Lung (tissue), 12 donors: Measurements from ENCODE around the gene NUP98. TPM values are rescaled to one million over a fixed set of nuclear protein-coding genes. Genes with fewer than 3 reads are reported as not detected.

Source experiments
- ATAC-seq: fragments of 200-7000 bp; cut with Tn5 transposase; one replicate; pipeline ENCODE4 v1.9.1; 2020; ENCODE audit warnings: moderate number of reproducible peaks; ENCODE audit not compliant: insufficient read depth, low FRiP score
- DNase-seq, 3 donors: peaks; one replicate each; pipeline ENCODE4 v3.0.0-alpha.2; 2013 to 2017
- H3K27ac ChIP-seq, 2 donors: one replicate each; pipeline ENCODE4 v1.5.1; 2013; ENCODE audit warnings: mild to moderate bottlenecking in 2 of 2, moderate library complexity in 2 of 2, control low read depth in 1 of 2, inconsistent platforms in 1 of 2, low read depth in 1 of 2, low read length in 1 of 2
- H3K27me3 ChIP-seq, 3 donors: one replicate each; pipeline ENCODE4 v1.5.1; 2013; ENCODE audit warnings: low read length in 2 of 3; ENCODE audit not compliant: control insufficient read depth in 3 of 3, insufficient read depth in 3 of 3
- H3K36me3 ChIP-seq, 4 donors: one replicate each; pipeline ENCODE4 v1.5.1; 2013; ENCODE audit warnings: low read length in 4 of 4, mild to moderate bottlenecking in 1 of 4, moderate library complexity in 1 of 4; ENCODE audit not compliant: control insufficient read depth in 4 of 4, insufficient read depth in 4 of 4
- H3K4me1 ChIP-seq, 5 donors: one replicate each; pipeline ENCODE4 v1.5.1; 2013; ENCODE audit warnings: low read length in 5 of 5, mild to moderate bottlenecking in 2 of 5, moderate library complexity in 1 of 5; ENCODE audit not compliant: control insufficient read depth in 5 of 5, insufficient read depth in 5 of 5
- H3K4me3 ChIP-seq: one replicate; pipeline ENCODE4 v1.5.1; 2013; ENCODE audit warnings: mild to moderate bottlenecking, control low read depth, moderate library complexity
- H3K9ac ChIP-seq, 2 donors: one replicate each; pipeline ENCODE4 v1.5.1; 2013; ENCODE audit warnings: low read length in 2 of 2, control low read depth in 1 of 2; ENCODE audit not compliant: insufficient read depth in 1 of 2
- H3K9me3 ChIP-seq, 4 donors: one replicate each; pipeline ENCODE4 v1.5.1; 2013; ENCODE audit warnings: low read length in 3 of 4, mild to moderate bottlenecking in 1 of 4, moderate library complexity in 1 of 4; ENCODE audit not compliant: control insufficient read depth in 4 of 4, insufficient read depth in 3 of 4
- CTCF ChIP-seq: IDR thresholded peaks from 2 replicates; pipeline ENCODE4 v1.5.1; 2012; ENCODE audit warnings: mild to moderate bottlenecking; ENCODE audit errors: control extremely low read depth, extremely low read depth
- WGBS, 2 donors: extraction: QIAGEN DNeasy Blood & Tissue Kit; methylation state at CpG; one replicate each; pipeline ENCODE4 v1.1.7; 2013; 5-methylcytosine and 5-hydroxymethylcytosine counted together
- polyA plus RNA-seq, 2 donors: library from polyadenylated mRNA; stranded (reverse); fragments of 200-250 nt; gene quantifications; one replicate each; pipeline ENCODE4 v1.2.1, GENCODE V29; 2013
- total RNA-seq, 2 donors: library from RNA; depleted of rRNA in 1 of 2; stranded (reverse); fragments of >200 nt in 1 of 2; gene quantifications; one replicate each; pipeline ENCODE4 v1.2.1, GENCODE V29; 2014 to 2021
- donor health status: control.
- donor health status: control.
- donor health status: Bipolar disorder and iron deficiency.
- donor health status: healthy.
- donor health status: DM: yes; HTN: yes; CAD: no.

NUP98 gene
- total and polyA plus RNA-seq, 4 donors = 16.6 to 109 (median 59.7) TPM

DNA sequence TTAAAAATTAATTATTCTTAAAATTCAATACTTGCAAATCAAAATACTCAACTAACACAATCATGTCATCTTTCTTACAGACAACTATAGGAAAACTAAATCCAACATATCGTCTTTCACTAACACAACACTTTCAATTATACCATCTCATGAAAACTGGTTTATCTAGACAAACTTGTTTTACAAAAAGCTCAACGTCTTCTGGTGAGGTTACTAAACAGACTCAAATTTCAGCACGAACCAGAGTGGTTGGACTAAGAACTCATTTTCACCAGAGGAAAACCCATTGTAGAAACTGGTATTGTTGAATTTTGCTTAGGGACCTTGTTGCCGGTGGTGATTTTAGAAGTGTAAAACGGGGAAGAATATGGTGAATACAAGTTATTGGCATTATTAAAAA, 52.2 kb downstream of the NUP98 start:
- peaks cover 15 to 29% (median 25%) of the 10 kb centered on the region in 4 donors for H3K36me3 ChIP-seq
- ATAC-seq = no peak
- H3K4me3 ChIP-seq = no peak overlapping the region
- TF ChIP-seq CTCF = no peak
- H3K4me1 ChIP-seq = no peaks in the 10 kb centered on the region
- no peak overlapping the region for H3K9ac ChIP-seq
- WGBS, 2 donors = 73 to 86% methylated on average over 5 of the region's 5 CpGs
- H3K27ac ChIP-seq = no peak overlapping the region
- no peaks in the 10 kb centered on the region for H3K9me3 ChIP-seq
- DNase-seq = peak in 2 of 3 donors; percentile 49 to 68
- H3K27me3 ChIP-seq = no peaks in the 10 kb centered on the region

GRCh38 chr11:3738723-3739122, 58.6 kb downstream of the NUP98 start:
- Histone ChIP-seq H3K27ac (no peak overlapping the region), H3K4me1 (peaks cover 0 to 1% (median 0%) of the 10 kb centered on the region in 5 donors), H3K4me3 (no peak overlapping the region), H3K27me3 (no peaks in the 10 kb centered on the region), H3K9me3 (no peaks in the 10 kb centered on the region), H3K9ac (no peak overlapping the region), H3K36me3 (peaks cover 13 to 32% (median 25%) of the 10 kb centered on the region in 4 donors)
- ATAC-seq (no peak), DNase-seq (no peak)
- 85 to 94% methylated on average over 1 of the region's 1 CpG for WGBS, 2 donors
- TF ChIP-seq CTCF = no peak

DNA sequence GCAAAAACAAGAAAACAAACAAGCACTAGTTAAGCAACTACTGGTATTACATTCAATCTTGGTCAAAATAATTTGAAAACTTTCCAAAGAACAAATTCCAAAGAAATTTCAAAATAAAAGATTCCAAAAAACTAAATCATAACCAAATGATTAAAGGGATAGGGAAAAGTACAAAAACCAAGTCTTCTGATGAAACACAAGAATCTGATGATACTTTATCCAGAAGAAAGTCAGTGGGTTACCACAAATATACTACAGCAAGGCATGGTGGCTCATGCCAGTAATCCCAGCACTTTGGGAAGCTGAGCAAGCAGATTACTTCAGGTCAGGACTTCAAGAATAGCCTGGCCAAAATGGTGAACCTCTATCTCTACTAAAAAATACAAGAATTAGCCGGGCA, 59.1 kb downstream of the NUP98 start:
- Histone ChIP-seq H3K9me3 (no peaks in the 10 kb centered on the region), H3K27ac (no peak overlapping the region), H3K36me3 (peaks cover 13 to 31% (median 25%) of the 10 kb centered on the region in 4 donors), H3K4me1 (peaks cover 0 to 1% (median 0%) of the 10 kb centered on the region in 5 donors), H3K4me3 (no peak overlapping the region), H3K27me3 (no peaks in the 10 kb centered on the region), H3K9ac (no peak overlapping the region)
- ATAC-seq = no peak
- DNase-seq = no peak
- TF ChIP-seq CTCF = no peak
- WGBS, 2 donors = 94 to 96% methylated on average over 1 of the region's 1 CpG

DNA sequence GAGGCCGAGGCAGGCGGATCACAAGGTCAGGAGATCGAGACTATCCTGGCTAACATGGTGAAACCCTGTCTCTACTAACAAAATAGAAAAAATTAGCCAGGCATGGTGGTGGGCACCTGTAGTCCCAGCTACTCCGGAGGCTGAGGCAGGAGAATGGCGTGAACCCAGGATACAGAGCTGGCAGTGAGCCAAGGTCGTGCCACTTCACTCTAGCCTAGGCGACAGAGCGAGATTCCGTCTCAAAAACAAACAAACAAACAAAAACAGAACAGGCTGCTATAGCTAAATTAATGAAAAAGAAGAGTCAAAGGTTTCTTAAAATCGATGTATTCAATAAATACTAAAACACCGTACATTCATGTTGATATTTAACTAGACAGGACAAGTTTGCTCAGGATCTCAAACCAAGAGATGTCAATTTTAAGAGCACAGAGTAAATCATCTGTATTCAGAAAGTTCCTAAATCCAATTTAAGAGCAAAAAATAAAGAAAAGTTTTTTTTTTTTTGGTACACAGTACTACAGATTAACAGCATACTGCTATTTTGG, 59.9 kb downstream of the NUP98 start:
- no peak for DNase-seq
- Histone ChIP-seq H3K4me3 (no peak overlapping the region), H3K27me3 (no peaks in the 10 kb centered on the region), H3K9me3 (no peaks in the 10 kb centered on the region), H3K9ac (no peak overlapping the region), H3K27ac (no peak overlapping the region), H3K4me1 (peaks cover 0 to 1% (median 0%) of the 10 kb centered on the region in 5 donors), H3K36me3 (peaks cover 13 to 34% (median 22%) of the 10 kb centered on the region in 4 donors)
- no peak for ATAC-seq
- 91 to 93% methylated on average over 11 of the region's 11 CpGs for WGBS, 2 donors
- no peak for TF ChIP-seq CTCF
